KG1 (cell line): Measurements from ENCODE around the gene HTT-AS.
"Not testable (repeated sequence)": the region's sequence is repeated elsewhere in the genome, so short reads cannot be mapped to it uniquely, and the experiment has no call there.

ENCODE experiments used
- DNase-seq: peaks from one replicate; lab custom pipeline; 2025; lab: John Stamatoyannopoulos, UW

Gene HTT-AS

GRCh38 chr4:3051141-3051897 lies 23.0 kb downstream of the HTT-AS start:
- not testable (repeated sequence) for DNase-seq

- no peak for DNase-seq
Observed at GRCh38 chr4:3047464-3048286, 26.7 kb downstream of the HTT-AS start.

- DNase-seq, result no peak
Observed at GRCh38 chr4:3046623-3047022, 27.7 kb downstream of the HTT-AS start.

- DNase-seq, result no peak
Observed at GRCh38 chr4:3046162-3046561, 28.2 kb downstream of the HTT-AS start.

GRCh38 chr4:3044870-3045819 lies 29.2 kb downstream of the HTT-AS start:
- DNase-seq, result peak; percentile 67

- no peak for DNase-seq
Observed at GRCh38 chr4:3043282-3044020, 30.9 kb downstream of the HTT-AS start.

- no peak for DNase-seq
Observed at GRCh38 chr4:3042226-3042625, 32.1 kb downstream of the HTT-AS start.

GRCh38 chr4:3041192-3042142 lies 32.9 kb downstream of the HTT-AS start:
- DNase-seq, result no peak

GRCh38 chr4:3040452-3041191 lies 33.7 kb downstream of the HTT-AS start:
- DNase-seq, result no peak

- DNase-seq, result no peak
Observed at GRCh38 chr4:3039706-3040366, 34.5 kb downstream of the HTT-AS start.

GRCh38 chr4:3037957-3038461 lies 36.3 kb downstream of the HTT-AS start:
- DNase-seq, result peak; percentile 53

- DNase-seq, result no peak
Observed at GRCh38 chr4:3036131-3036952, 38.0 kb downstream of the HTT-AS start.

GRCh38 chr4:3035674-3036073 lies 38.7 kb downstream of the HTT-AS start:
- no peak for DNase-seq

GRCh38 chr4:3035249-3035648 lies 39.1 kb downstream of the HTT-AS start:
- no peak for DNase-seq

- no peak for DNase-seq
Observed at GRCh38 chr4:3034231-3034630, 40.1 kb downstream of the HTT-AS start.

- no peak for DNase-seq
Observed at GRCh38 chr4:3031357-3032082, 42.8 kb downstream of the HTT-AS start.
